ENCODE data around the gene PPFIA3.

DNA sequence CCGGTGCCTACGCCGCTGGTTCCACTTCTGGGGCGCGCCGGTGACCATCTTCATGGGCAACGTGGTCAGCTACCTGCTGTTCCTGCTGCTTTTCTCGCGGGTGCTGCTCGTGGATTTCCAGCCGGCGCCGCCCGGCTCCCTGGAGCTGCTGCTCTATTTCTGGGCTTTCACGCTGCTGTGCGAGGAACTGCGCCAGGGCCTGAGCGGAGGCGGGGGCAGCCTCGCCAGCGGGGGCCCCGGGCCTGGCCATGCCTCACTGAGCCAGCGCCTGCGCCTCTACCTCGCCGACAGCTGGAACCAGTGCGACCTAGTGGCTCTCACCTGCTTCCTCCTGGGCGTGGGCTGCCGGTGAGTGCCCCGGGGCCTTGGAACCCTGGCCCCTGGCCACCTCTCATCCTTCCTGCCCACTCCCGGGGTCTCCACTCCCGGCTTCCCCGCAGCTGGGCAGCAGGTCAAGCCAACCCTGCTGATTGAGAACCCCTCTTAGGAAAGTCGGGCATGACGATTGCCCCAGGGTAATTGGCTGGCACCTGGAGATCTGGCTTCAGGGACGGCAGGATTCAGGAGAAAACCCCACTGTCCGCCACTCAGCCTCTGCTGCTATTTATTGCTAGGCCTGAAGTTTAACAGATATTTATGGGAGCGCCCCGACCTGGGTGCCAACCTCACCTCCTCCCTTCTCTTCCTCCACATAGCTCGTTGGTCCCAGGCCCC lies 77.3 kb downstream of the PPFIA3 start:
- TF ChIP-seq GATA3 (IDR thresholded peaks at IDR 0.05; ENCODE audit: low read depth, low read length) (no peak), GATA2 (IDR thresholded peaks at IDR 0.05; ENCODE audit: low read depth, low read length) (no peak)

All from SH-SY5Y (cell line).